GM12872 (cell line): Measurements from ENCODE around the gene ZKSCAN2.

ENCODE experiments used
- TF ChIP-seq, protein P1 (sequence below): IDR thresholded peaks from 3 replicates; pipeline ENCODE4 v1.5.1; 2011; ENCODE audit warnings: low read depth, mild to moderate bottlenecking, low read length, moderate library complexity; ENCODE audit not compliant: insufficient read depth

Gene ZKSCAN2

DNA sequence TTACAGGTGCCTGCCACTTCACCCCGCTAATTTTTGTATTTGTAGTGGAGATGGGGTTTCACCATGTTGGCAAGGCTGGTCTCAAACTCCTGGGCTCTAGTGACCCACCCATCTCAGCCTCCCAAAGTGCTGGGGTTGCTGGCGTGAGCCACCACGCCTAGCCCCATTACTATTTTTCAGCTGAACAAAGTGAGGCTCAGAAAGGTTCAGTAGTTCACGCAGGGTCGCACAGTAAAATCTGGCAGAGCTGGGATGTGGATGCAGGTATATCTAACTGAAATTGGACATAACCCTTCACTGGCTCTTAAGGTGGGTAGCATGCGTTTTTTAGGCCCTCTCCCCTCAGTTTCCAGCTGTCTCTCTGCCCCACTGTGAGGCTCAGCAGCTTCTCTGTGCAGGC lies 33.7 kb downstream of the ZKSCAN2 start:
- TF ChIP-seq, protein P1, sequence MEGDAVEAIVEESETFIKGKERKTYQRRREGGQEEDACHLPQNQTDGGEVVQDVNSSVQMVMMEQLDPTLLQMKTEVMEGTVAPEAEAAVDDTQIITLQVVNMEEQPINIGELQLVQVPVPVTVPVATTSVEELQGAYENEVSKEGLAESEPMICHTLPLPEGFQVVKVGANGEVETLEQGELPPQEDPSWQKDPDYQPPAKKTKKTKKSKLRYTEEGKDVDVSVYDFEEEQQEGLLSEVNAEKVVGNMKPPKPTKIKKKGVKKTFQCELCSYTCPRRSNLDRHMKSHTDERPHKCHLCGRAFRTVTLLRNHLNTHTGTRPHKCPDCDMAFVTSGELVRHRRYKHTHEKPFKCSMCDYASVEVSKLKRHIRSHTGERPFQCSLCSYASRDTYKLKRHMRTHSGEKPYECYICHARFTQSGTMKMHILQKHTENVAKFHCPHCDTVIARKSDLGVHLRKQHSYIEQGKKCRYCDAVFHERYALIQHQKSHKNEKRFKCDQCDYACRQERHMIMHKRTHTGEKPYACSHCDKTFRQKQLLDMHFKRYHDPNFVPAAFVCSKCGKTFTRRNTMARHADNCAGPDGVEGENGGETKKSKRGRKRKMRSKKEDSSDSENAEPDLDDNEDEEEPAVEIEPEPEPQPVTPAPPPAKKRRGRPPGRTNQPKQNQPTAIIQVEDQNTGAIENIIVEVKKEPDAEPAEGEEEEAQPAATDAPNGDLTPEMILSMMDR = no peak

DNA sequence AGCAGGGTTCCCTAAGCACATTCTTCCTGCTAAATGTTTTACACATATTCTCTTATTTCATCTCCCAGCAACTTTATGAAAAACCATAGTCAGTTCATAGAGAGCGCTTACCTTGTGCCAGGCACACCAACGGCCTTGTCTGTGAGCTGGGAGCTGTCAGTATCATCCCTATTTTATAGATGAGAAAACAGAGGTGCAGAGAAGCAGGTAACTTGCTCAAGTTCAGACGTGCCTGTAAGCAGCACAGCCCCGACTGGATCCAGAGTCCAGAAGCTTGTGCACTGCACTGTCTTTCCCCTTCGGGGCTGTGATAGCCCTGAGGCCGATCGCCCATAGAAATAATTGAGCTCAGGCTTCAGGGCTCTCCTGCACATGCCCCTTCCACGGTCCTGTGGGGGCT lies 34.7 kb downstream of the ZKSCAN2 start:
- TF ChIP-seq, protein P1 = no peak

DNA sequence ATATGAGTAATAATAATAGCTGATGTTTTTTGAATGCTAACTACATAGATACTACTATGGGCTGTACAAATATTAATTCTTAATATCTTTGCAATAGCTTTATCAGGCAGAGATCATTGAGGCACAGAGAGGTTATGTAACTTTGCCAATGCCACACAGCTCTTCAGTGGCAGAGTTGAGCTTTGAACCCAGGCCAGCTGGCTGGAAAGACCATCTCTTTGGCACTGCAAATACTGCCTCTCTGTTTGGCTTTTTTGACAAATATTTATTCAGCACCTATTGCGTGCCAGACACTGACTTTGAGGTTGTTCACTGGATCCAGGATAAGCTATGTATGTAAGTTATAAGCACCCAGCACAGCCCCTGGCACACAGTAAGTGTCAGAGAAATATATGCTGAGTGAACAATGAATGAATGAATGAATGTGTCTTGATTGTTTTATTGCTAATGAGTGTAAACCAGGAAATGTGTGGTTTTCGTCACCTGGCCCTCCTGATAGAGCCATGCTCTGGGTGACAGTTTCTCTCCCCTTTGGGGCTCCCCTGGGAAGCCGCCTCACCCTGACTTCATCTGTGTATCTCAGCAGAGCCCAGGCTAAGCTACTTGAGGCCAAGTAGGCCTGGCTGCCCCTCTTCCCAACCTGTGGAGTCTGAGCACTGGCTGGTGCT lies 38.4 kb downstream of the ZKSCAN2 start:
- TF ChIP-seq, protein P1 = no peak

DNA sequence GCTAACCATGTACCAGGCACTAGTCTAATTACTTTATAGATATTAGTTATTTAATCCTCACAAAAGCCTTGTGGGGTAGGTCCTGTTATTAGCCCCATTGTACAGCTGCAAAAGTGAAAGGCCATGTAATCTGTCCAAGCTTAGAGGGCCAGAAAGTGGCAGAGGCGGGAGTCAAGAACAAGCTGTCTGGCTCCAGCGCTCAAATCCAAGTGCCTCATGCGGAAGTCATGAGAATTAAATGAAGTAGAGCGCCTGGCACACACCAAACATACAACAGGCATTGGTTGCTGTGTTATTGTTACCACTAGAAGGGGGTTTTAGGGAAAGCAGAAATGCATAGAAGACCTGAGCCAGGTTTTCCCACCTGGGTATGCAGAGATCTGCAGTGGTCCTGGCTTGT lies 39.7 kb downstream of the ZKSCAN2 start:
- TF ChIP-seq, protein P1 = no peak

DNA sequence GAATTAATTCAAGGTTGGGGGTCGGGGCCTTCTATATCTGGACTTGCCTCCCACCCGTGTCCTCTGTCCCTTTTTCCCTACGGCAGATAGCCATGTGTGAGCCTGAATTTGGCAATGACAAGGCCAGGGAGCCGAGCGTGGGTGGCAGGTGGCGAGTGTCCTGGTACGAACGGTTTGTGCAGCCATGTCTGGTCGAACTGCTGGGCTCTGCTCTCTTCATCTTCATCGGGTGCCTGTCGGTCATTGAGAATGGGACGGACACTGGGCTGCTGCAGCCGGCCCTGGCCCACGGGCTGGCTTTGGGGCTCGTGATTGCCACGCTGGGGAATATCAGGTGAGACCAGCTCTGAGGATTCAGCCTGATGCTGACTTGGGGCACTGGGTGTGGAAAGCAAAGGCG lies 40.5 kb downstream of the ZKSCAN2 start:
- TF ChIP-seq, protein P1 = no peak

DNA sequence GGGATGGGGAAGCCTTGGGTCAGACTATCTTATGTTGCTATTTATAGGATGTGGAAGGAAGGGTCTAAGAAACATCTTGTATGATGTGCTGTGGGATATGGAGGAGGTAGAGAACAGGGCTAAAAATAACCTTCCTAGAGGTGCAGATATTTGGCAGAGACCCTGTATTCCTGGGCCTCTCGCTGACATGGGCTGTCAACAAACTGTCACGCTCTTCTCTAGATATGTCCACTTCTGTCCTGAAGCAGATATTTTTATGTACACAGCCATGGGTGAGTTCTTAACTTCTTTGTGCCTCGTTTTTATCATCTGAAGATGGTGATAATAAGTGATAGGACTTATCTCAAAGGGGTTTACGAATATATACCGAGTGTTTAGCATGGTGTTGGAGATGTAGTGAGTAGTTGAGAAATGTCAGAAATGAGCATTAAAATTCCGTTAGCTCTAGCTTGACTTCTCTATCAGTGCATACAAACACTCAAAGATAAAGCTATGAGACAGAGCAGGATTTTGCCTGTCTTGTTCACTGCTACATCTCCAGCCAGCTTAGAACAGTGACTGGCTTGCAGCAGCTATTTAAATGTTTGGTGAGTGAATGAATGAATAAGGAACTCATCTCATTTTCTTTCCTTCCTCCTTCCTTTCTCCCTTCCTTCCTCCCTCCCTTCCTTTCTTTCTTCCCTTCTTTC lies 43.8 kb downstream of the ZKSCAN2 start:
- TF ChIP-seq, protein P1 = no peak

DNA sequence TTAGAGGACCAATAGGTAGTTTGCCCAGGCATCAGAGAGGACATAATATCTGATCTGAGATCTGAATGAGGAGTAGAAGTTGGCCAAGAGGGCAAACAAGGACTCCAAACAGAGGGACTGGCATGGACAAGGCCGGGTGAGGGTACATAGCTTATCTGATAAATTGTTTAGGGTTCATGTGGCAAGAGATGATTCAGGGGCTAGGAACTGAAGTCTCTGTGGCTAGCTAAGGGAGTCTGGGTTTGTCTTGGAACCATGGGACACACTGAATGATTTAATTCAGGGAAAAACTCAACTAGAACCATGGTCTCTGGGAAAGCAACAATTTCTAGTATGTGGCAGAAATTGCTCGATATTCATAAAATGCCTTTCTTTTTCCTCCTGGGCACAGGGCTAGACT lies 45.0 kb downstream of the ZKSCAN2 start:
- TF ChIP-seq, protein P1 = no peak
